Measurements from ENCODE around the gene RNF17.
"Not testable (repeated sequence)": the region's sequence is repeated elsewhere in the genome, so short reads cannot be mapped to it uniquely, and the experiment has no call there.

Gene RNF17

GRCh38 chr13:24727731-24728601 lies 36.0 kb upstream of the RNF17 start (continued):
- TF ChIP-seq, protein P1, sequence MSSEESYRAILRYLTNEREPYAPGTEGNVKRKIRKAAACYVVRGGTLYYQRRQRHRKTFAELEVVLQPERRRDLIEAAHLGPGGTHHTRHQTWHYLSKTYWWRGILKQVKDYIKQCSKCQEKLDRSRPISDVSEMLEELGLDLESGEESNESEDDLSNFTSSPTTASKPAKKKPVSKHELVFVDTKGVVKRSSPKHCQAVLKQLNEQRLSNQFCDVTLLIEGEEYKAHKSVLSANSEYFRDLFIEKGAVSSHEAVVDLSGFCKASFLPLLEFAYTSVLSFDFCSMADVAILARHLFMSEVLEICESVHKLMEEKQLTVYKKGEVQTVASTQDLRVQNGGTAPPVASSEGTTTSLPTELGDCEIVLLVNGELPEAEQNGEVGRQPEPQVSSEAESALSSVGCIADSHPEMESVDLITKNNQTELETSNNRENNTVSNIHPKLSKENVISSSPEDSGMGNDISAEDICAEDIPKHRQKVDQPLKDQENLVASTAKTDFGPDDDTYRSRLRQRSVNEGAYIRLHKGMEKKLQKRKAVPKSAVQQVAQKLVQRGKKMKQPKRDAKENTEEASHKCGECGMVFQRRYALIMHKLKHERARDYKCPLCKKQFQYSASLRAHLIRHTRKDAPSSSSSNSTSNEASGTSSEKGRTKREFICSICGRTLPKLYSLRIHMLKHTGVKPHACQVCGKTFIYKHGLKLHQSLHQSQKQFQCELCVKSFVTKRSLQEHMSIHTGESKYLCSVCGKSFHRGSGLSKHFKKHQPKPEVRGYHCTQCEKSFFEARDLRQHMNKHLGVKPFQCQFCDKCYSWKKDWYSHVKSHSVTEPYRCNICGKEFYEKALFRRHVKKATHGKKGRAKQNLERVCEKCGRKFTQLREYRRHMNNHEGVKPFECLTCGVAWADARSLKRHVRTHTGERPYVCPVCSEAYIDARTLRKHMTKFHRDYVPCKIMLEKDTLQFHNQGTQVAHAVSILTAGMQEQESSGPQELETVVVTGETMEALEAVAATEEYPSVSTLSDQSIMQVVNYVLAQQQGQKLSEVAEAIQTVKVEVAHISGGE (tag by site-specific recombination; conservative IDR thresholded peaks at IDR 0.05; ENCODE audit: low read depth) = no peak
- TF ChIP-seq, protein P2, sequence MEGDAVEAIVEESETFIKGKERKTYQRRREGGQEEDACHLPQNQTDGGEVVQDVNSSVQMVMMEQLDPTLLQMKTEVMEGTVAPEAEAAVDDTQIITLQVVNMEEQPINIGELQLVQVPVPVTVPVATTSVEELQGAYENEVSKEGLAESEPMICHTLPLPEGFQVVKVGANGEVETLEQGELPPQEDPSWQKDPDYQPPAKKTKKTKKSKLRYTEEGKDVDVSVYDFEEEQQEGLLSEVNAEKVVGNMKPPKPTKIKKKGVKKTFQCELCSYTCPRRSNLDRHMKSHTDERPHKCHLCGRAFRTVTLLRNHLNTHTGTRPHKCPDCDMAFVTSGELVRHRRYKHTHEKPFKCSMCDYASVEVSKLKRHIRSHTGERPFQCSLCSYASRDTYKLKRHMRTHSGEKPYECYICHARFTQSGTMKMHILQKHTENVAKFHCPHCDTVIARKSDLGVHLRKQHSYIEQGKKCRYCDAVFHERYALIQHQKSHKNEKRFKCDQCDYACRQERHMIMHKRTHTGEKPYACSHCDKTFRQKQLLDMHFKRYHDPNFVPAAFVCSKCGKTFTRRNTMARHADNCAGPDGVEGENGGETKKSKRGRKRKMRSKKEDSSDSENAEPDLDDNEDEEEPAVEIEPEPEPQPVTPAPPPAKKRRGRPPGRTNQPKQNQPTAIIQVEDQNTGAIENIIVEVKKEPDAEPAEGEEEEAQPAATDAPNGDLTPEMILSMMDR (tag by site-specific recombination; IDR thresholded peaks at IDR 0.05) = peak; percentile 81
- TF ChIP-seq, protein P3, sequence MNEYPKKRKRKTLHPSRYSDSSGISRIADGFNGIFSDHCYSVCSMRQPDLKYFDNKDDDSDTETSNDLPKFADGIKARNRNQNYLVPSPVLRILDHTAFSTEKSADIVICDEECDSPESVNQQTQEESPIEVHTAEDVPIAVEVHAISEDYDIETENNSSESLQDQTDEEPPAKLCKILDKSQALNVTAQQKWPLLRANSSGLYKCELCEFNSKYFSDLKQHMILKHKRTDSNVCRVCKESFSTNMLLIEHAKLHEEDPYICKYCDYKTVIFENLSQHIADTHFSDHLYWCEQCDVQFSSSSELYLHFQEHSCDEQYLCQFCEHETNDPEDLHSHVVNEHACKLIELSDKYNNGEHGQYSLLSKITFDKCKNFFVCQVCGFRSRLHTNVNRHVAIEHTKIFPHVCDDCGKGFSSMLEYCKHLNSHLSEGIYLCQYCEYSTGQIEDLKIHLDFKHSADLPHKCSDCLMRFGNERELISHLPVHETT (tag by site-specific recombination; IDR thresholded peaks at IDR 0.05) = no peak
- TF ChIP-seq, protein P4, sequence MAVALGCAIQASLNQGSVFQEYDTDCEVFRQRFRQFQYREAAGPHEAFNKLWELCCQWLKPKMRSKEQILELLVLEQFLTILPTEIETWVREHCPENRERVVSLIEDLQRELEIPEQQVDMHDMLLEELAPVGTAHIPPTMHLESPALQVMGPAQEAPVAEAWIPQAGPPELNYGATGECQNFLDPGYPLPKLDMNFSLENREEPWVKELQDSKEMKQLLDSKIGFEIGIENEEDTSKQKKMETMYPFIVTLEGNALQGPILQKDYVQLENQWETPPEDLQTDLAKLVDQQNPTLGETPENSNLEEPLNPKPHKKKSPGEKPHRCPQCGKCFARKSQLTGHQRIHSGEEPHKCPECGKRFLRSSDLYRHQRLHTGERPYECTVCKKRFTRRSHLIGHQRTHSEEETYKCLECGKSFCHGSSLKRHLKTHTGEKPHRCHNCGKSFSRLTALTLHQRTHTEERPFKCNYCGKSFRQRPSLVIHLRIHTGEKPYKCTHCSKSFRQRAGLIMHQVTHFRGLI (tag by site-specific recombination; IDR thresholded peaks at IDR 0.05) = no peak
- no peak for TF ChIP-seq ZIC2 (tag by site-specific recombination; IDR thresholded peaks at IDR 0.05)
- no peak for TF ChIP-seq ZNF274 (IDR thresholded peaks at IDR 0.05; ENCODE audit: low read length)
- TF ChIP-seq ZNF274 (tag by site-specific recombination; IDR thresholded peaks at IDR 0.05; ENCODE audit: borderline replicate concordance) = no peak
- no peak for TF ChIP-seq ZNF529 (tag by site-specific recombination; IDR thresholded peaks at IDR 0.05; ENCODE audit: insufficient replicate concordance)
- TF ChIP-seq ZXDB (tag by site-specific recombination; IDR thresholded peaks at IDR 0.05) = no peak
- no peak for TF ChIP-seq ZNF660 (tag by site-specific recombination; IDR thresholded peaks at IDR 0.05)
- TF ChIP-seq, protein P5, sequence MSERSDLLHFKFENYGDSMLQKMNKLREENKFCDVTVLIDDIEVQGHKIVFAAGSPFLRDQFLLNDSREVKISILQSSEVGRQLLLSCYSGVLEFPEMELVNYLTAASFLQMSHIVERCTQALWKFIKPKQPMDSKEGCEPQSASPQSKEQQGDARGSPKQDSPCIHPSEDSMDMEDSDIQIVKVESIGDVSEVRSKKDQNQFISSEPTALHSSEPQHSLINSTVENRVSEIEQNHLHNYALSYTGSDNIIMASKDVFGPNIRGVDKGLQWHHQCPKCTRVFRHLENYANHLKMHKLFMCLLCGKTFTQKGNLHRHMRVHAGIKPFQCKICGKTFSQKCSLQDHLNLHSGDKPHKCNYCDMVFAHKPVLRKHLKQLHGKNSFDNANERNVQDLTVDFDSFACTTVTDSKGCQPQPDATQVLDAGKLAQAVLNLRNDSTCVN (tag by site-specific recombination; optimal IDR thresholded peaks at IDR 0.05) = no peak
- no peak for TF ChIP-seq ZNF624 (tag by site-specific recombination; IDR thresholded peaks at IDR 0.05)

DNA sequence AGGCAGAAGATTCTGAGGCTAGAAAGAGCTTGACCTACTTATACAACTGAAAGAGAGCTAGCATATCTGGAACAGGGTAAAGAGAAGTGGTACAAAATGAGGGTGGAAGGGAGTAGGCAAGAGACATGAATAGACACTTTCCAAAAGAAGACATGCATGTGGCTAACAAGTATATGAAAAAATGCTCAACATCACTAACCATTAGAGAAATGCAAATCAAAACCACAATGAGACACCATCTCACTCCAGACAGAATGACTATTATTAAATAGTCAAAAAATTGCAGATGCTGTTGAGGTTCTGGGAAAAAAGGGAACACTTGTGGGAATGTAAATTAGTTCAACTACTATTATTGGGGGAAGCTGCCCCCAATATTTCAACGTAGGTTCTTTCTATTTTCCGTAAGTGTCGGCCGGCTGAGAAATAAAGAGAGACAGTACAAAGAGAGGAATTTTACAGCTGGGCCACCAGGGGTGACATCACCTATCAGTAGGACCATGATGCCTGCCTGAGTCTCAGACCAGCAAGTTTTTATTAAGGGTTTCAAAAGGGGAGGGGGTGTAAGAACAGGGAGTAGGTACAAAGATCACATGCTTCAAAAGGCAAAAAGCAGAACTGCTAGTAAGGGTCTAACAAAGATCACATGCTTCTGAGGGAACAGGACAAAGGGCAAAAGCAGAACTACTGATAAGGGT lies 32.9 kb upstream of the RNF17 start:
- H3K4me3 ChIP-seq (ENCODE audit: low read depth, low read length); H3K27ac ChIP-seq (ENCODE audit: extremely low read depth, low read depth, low read length); POLR2A ChIA-PET; H3K4me1 ChIP-seq (ENCODE audit: control insufficient read depth, insufficient read depth, low read length); H3K36me3 ChIP-seq (ENCODE audit: control insufficient read depth in 2 of 2, insufficient read depth in 1 of 2, low read length in 2 of 2); H3K9me3 ChIP-seq (ENCODE audit: control insufficient read depth, insufficient read depth, low read depth, low read length): not testable (repeated sequence)
- CTCF ChIA-PET = interaction anchor here (1.2 kb wide), 1 partner anchor 36 kb away, joined by 3 read pairs; no protein-coding TSS in a partner anchor
